ENCODE results near the gene KCNH1. TPM values are rescaled to one million over a fixed set of nuclear protein-coding genes. Genes with fewer than 3 reads are reported as not detected.

The KCNH1 gene
- polyA plus RNA-seq, 2 of the 4 experiments (the other 2 are of a cell fraction), result 5.1 to 7.9 TPM

DNA sequence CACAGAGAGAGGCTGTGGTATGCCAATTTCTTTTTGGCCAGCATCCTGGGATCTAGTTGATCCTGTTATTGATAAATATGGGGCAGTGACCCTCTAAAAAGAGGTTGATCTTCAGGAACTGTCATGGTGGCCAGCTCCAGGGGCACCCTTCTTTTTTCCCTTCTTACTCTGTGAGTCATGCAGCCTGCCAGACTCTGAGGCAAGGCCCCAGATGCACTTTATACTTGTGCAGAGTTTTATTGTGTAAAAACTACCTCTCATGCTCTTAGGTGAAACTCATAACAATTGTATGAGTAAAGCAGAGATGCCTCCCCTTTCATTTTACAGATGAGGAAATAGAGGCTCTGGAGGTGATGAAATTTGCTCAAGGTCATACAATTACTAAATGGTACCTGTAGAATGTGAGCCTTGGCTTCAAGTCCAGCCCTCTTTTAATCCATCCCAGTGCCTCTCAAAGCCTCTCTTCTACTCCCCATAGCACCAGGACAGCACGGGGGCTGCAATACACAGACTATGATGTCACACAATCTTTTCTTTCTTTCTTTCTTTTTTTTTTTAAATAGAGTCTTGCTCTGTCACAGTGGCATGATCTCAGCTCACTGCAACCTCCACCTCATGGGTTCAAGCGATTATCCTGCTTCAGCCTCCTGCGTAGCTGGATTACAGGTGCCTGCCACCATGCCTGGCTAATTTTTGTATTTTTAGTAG is 387.8 kb downstream of the KCNH1 start:
- CTCF ChIA-PET, result no interaction called here
- H3K4me1 ChIP-seq, result peaks cover 14% of the 10 kb centered on the region; the same call in 2 of the 3 replicates
- POLR2A ChIA-PET, result no interaction called here
- no peak for FAIRE-seq
- H3K27ac ChIP-seq, result peak overlapping the region; percentile 19 to 70; a peak in 4 of 6 replicates
- no peak overlapping the region for H3K4me2 ChIP-seq
- no peaks in the 10 kb centered on the region for H3K9me3 ChIP-seq
- DNase-seq (ENCODE audit: low read depth in 1 of 2, low spot score in 1 of 2), result peak in 1 of 2 experiments; percentile 4
- WGBS (ENCODE audit: missing lambda C conversion rate), result 62% methylated on average over 3 of the region's 3 CpGs
- no peak overlapping the region for H3K4me3 ChIP-seq
- TF ChIP-seq ZC3H11A (IDR thresholded peaks at IDR 0.05), result no peak
- no peak for TF ChIP-seq CHD2 (IDR thresholded peaks at IDR 0.05; ENCODE audit: low read length, partially characterized antibody)
- TF ChIP-seq JUN (IDR thresholded peaks at IDR 0.05), result no peak
- TF ChIP-seq EHF (CRISPR knock-in tag; IDR thresholded peaks at IDR 0.05), result no peak
- no peak for TF ChIP-seq NR3C1 (IDR thresholded peaks at IDR 0.05)
- TF ChIP-seq GATA3 (IDR thresholded peaks at IDR 0.05; ENCODE audit: borderline replicate concordance), result no peak
- no peak for TF ChIP-seq RARB (CRISPR knock-in tag; IDR thresholded peaks at IDR 0.05)
- no peak for TF ChIP-seq BHLHE40 (IDR thresholded peaks at IDR 0.05; ENCODE audit: low read depth, low read length)
- no peak for TF ChIP-seq TP53 (CRISPR knock-in tag; IDR thresholded peaks at IDR 0.05)
- no peak for TF ChIP-seq PHF8 (IDR thresholded peaks at IDR 0.05; ENCODE audit: borderline replicate concordance, low read depth)
- no peak for TF ChIP-seq MYC (IDR thresholded peaks at IDR 0.05; ENCODE audit: borderline replicate concordance, low read length)
- TF ChIP-seq RCOR1 (IDR thresholded peaks at IDR 0.05; ENCODE audit: low read depth, low read length), result no peak
- no peak for TF ChIP-seq EHMT2 (IDR thresholded peaks at IDR 0.05; ENCODE audit: low read depth)
- TF ChIP-seq, protein P1, sequence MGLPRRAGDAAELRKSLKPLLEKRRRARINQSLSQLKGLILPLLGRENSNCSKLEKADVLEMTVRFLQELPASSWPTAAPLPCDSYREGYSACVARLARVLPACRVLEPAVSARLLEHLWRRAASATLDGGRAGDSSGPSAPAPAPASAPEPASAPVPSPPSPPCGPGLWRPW (IDR thresholded peaks at IDR 0.05), result no peak
- TF ChIP-seq FOSL2 (IDR thresholded peaks at IDR 0.05), result no peak
- TF ChIP-seq FOSL2 (CRISPR knock-in tag; IDR thresholded peaks at IDR 0.05), result no peak
- no peak for TF ChIP-seq MAZ (IDR thresholded peaks at IDR 0.05; ENCODE audit: borderline replicate concordance, low read depth, low read length)
- ATAC-seq, result peak; percentile 38 to 60; a peak in 3 of 6 replicates

DNA sequence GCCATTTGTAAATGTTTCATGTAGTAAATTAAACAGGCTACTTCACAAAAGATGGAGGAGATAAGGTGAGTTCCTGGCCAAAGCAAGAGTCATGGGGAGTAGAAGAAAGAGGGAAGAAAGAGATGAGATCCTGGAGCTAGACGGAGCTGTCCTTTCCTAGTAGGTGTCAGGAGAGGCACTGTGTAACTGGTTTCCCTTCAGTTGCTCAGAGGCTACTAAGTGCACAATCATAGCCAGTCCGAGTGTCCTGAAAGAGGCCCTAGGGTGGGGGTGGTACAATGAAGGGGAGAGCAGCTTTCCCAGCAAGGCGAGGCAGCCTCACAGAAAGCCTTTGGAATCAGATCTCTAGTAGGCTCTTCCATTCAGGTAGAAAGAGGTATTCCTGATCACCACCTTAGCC is 390.9 kb downstream of the KCNH1 start:
- FAIRE-seq (no peak), ATAC-seq (peak in 1 of 2 experiments; percentile 70; a peak in 3 of 6 replicates), DNase-seq (ENCODE audit: low read depth in 1 of 2, low spot score in 1 of 2) (peak in 1 of 2 experiments; percentile 7)
- TF ChIP-seq RAD21 (conservative IDR thresholded peaks at IDR 0.05 in 1 of 2, IDR thresholded peaks at IDR 0.05 in 1 of 2) (0 out of 5 replicates have a peak, but pooled peaks of 1 of the 2 experiments have one; percentile 15), FOSL2 (IDR thresholded peaks at IDR 0.05) (no peak), FOSL2 (CRISPR knock-in tag; IDR thresholded peaks at IDR 0.05) (no peak)
- ChIA-PET POLR2A (no interaction called here), CTCF (interaction anchor here (1.1 kb wide), 1 partner anchor 296 kb away, joined by 3 read pairs; no protein-coding TSS in a partner anchor)
- H3K4me2 ChIP-seq, result no peak overlapping the region
- H3K4me1 ChIP-seq, result peaks cover 14% of the 10 kb centered on the region; the same call in 2 of the 3 replicates
- no peak overlapping the region for H3K27ac ChIP-seq
- no peak overlapping the region for H3K4me3 ChIP-seq
- 70% methylated on average over 3 of the region's 3 CpGs for WGBS (ENCODE audit: missing lambda C conversion rate)
- H3K9me3 ChIP-seq, result no peaks in the 10 kb centered on the region

DNA sequence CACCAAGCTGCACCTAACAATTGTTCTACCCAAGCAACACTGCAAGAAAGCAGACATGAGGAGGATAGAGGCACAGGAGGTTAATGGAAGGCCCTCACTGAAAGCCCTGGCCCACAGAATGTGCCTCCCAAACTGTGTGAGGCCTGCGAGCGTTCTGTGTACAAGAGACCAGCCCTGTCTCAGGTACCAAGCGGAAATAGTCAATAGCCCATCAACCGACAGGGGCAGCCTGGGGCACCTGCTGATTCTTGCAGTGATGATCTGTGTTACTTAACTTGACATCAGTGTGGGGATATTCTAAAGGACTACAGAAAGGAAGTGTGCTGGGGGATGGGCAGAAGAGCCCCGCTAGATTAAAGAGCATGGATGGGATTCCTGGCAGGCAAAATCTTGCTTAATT is 392.4 kb downstream of the KCNH1 start:
- no peak for TF ChIP-seq HOXA7 (CRISPR knock-in tag; IDR thresholded peaks at IDR 0.05)
- no peak for TF ChIP-seq RCOR1 (IDR thresholded peaks at IDR 0.05; ENCODE audit: low read depth, low read length)
- TF ChIP-seq RFX5 (IDR thresholded peaks at IDR 0.05), result no peak
- TF ChIP-seq SREBF2 (IDR thresholded peaks at IDR 0.05), result no peak
- no peak for TF ChIP-seq TFCP2L1 (CRISPR knock-in tag; IDR thresholded peaks at IDR 0.05)
- no peak for TF ChIP-seq GATA3 (IDR thresholded peaks at IDR 0.05; ENCODE audit: borderline replicate concordance)
- no peak for TF ChIP-seq NR3C1 (IDR thresholded peaks at IDR 0.05)
- TF ChIP-seq ESRRA (IDR thresholded peaks at IDR 0.05; ENCODE audit: borderline replicate concordance, low read length), result no peak
- TF ChIP-seq JUN (IDR thresholded peaks at IDR 0.05), result no peak
- TF ChIP-seq, protein P2, sequence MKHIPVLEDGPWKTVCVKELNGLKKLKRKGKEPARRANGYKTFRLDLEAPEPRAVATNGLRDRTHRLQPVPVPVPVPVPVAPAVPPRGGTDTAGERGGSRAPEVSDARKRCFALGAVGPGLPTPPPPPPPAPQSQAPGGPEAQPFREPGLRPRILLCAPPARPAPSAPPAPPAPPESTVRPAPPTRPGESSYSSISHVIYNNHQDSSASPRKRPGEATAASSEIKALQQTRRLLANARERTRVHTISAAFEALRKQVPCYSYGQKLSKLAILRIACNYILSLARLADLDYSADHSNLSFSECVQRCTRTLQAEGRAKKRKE (CRISPR knock-in tag; IDR thresholded peaks at IDR 0.05; ENCODE audit: low read depth), result no peak
- TF ChIP-seq, protein P3, sequence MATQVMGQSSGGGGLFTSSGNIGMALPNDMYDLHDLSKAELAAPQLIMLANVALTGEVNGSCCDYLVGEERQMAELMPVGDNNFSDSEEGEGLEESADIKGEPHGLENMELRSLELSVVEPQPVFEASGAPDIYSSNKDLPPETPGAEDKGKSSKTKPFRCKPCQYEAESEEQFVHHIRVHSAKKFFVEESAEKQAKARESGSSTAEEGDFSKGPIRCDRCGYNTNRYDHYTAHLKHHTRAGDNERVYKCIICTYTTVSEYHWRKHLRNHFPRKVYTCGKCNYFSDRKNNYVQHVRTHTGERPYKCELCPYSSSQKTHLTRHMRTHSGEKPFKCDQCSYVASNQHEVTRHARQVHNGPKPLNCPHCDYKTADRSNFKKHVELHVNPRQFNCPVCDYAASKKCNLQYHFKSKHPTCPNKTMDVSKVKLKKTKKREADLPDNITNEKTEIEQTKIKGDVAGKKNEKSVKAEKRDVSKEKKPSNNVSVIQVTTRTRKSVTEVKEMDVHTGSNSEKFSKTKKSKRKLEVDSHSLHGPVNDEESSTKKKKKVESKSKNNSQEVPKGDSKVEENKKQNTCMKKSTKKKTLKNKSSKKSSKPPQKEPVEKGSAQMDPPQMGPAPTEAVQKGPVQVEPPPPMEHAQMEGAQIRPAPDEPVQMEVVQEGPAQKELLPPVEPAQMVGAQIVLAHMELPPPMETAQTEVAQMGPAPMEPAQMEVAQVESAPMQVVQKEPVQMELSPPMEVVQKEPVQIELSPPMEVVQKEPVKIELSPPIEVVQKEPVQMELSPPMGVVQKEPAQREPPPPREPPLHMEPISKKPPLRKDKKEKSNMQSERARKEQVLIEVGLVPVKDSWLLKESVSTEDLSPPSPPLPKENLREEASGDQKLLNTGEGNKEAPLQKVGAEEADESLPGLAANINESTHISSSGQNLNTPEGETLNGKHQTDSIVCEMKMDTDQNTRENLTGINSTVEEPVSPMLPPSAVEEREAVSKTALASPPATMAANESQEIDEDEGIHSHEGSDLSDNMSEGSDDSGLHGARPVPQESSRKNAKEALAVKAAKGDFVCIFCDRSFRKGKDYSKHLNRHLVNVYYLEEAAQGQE (IDR thresholded peaks at IDR 0.05), result no peak
- TF ChIP-seq MAFK (IDR thresholded peaks at IDR 0.05; ENCODE audit: partially characterized antibody), result no peak
- Histone ChIP-seq H3K4me2 (no peak overlapping the region), H3K4me1 (peaks cover 10% of the 10 kb centered on the region; the same call in 2 of the 3 replicates), H3K4me3 (no peak overlapping the region), H3K9me3 (no peaks in the 10 kb centered on the region), H3K27ac (no peak overlapping the region)
- ChIA-PET CTCF (no interaction called here), POLR2A (no interaction called here)
- 77% methylated on average over 5 of the region's 5 CpGs for WGBS (ENCODE audit: missing lambda C conversion rate)
- FAIRE-seq, result no peak
- ATAC-seq, result no peak
- DNase-seq (ENCODE audit: low read depth in 1 of 2, low spot score in 1 of 2), result no peak

Measured in A549 (cell line).